Measurements from ENCODE around the gene DAZAP2.

- TF ChIP-seq CTCF (conservative IDR thresholded peaks at IDR 0.05; ENCODE audit: low read depth, low read length): no peak
- TF ChIP-seq EZH2phosphoT487 (IDR thresholded peaks at IDR 0.05; ENCODE audit: borderline replicate concordance, low read length): no peak
Observed at GRCh38 chr12:51270067-51270950, 31.7 kb downstream of the DAZAP2 start, which contains the start of gene SMAGP.

All from PC-3 (cell line).